Kidney glomerular epithelial cell (primary cell): ENCODE results near the gene SULT1C2.
"Not testable (repeated sequence)": the region's sequence is repeated elsewhere in the genome, so short reads cannot be mapped to it uniquely, and the experiment has no call there.

ENCODE experiments used
- DNase-seq: peaks from one replicate; lab custom pipeline; 2025; lab: John Stamatoyannopoulos, UW

The SULT1C2 gene

GRCh38 chr2:108288534-108289106, at the start of gene SULT1C2:
SULT1C2 (plus strand) TSS chr2:108288895; CDS start chr2:108293668, 4,773 bp downstream.
- peak; percentile 26 for DNase-seq

GRCh38 chr2:108239786-108240185, 48.9 kb upstream of the SULT1C2 start, which contains the start of gene SULT1C3:
SULT1C3 (plus strand) TSS chr2:108239968; CDS start chr2:108247195, 7,227 bp downstream.
- DNase-seq, result no peak

- no peak for DNase-seq
Observed at GRCh38 chr2:108240966-108241365, 47.7 kb upstream of the SULT1C2 start.

GRCh38 chr2:108243566-108243965, 45.1 kb upstream of the SULT1C2 start:
- no peak for DNase-seq

- no peak for DNase-seq
Observed at GRCh38 chr2:108244667-108245414, 43.9 kb upstream of the SULT1C2 start.

GRCh38 chr2:108253106-108253505, 35.6 kb upstream of the SULT1C2 start:
- DNase-seq, result no peak

- DNase-seq, result no peak
Observed at GRCh38 chr2:108257757-108258331, 30.9 kb upstream of the SULT1C2 start.

GRCh38 chr2:108260773-108261172, 27.9 kb upstream of the SULT1C2 start:
- DNase-seq, result no peak

- no peak for DNase-seq
Observed at GRCh38 chr2:108262036-108262435, 26.7 kb upstream of the SULT1C2 start.

- no peak for DNase-seq
Observed at GRCh38 chr2:108263401-108263800, 25.3 kb upstream of the SULT1C2 start.

GRCh38 chr2:108266218-108266617, 22.5 kb upstream of the SULT1C2 start:
- DNase-seq, result peak; percentile 70

- peak; percentile 25 for DNase-seq
Observed at GRCh38 chr2:108267101-108267500, 21.6 kb upstream of the SULT1C2 start.

- DNase-seq, result peak; percentile 80
Observed at GRCh38 chr2:108268001-108268400, 20.7 kb upstream of the SULT1C2 start.

GRCh38 chr2:108270346-108270745, 18.3 kb upstream of the SULT1C2 start:
- no peak for DNase-seq

GRCh38 chr2:108270768-108271506, 17.8 kb upstream of the SULT1C2 start:
- DNase-seq, result no peak

- DNase-seq, result peak; percentile 89
Observed at GRCh38 chr2:108271691-108272253, 16.9 kb upstream of the SULT1C2 start.

GRCh38 chr2:108278631-108279030, 10.1 kb upstream of the SULT1C2 start:
- DNase-seq, result no peak

- no peak for DNase-seq
Observed at GRCh38 chr2:108279468-108279867, 9.2 kb upstream of the SULT1C2 start.

GRCh38 chr2:108280466-108280865, 8.2 kb upstream of the SULT1C2 start:
- DNase-seq, result no peak

GRCh38 chr2:108284566-108284965, 4.1 kb upstream of the SULT1C2 start:
- not testable (repeated sequence) for DNase-seq

- no peak for DNase-seq
Observed at GRCh38 chr2:108285616-108286015, 3.1 kb upstream of the SULT1C2 start.

- no peak for DNase-seq
Observed at GRCh38 chr2:108287169-108287568, 1.5 kb upstream of the SULT1C2 start.
